SK-N-MC (cell line): ENCODE results near the gene ATXN1.

Experiments
- EZH2 ChIP-seq: fragments of 200-600 bp; sonication (generic); IDR thresholded peaks from one replicate; pipeline ENCODE4 v1.6.1; 2017; ENCODE audit warnings: antibody characterized with exemption
- POLR2AphosphoS5 ChIP-seq: IDR thresholded peaks from 2 replicates; pipeline ENCODE4 v1.6.1; 2012; ENCODE audit warnings: mild to moderate bottlenecking, low read depth, low read length, borderline replicate concordance

DNA sequence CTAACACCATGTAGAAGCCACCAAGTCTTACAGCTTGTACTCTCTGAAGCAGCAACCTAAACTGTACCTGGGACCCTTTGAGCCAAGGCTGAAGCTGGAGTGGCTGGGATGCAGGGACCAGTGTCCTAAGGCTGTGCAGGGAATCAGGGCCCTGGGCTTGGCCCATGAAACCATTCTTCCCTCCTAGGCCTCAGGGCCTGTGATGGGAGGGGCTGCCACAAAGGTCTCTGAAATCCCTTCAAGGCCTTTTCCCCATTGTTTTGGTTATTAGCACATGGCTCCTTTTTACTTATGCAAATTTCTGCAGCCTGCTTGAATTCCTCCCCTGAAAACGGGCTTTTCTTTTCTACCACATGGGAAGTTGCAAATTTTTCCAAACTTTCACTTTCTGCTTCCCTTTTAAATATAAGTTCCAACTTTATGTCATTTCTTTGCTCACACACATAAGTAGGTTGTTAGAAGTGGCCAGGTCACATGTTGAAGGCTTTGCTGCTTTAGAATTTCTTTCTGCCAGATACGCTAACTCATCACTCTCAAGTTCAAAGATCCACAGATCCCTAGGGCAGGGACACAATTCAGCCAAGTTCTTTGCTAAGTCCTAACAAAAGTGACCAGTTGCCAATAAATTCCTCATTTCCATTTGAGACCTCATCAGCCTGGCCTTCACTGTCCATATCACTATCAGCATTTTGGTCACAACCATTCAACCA is 28.2 kb upstream of the ATXN1 start:
- TF ChIP-seq EZH2 = no peak
- no peak for TF ChIP-seq POLR2AphosphoS5
